ENCODE measurements around the gene C3orf80.

The C3orf80 gene

DNA sequence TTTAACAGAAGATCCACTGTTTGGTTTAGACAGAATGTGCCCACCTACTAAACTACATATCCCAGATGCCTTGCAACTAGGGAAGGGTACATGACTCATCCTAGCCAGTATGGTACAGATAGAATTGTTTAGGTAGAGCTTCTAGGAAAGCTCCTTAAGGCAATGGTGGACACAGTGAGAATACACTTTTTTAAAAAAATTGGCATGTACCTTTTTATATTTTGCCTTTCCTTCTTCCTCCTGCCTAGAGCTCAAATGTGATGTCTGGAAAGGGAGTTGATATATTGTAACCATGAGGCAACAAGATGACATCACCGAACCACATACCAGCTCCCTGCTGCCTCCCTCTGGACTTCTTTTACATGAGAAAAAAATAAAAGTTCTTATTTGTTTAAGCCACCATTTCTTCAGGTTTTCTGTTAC is 14.4 kb upstream of the C3orf80 start:
- DNase-seq (ENCODE audit: extremely low spot score), result no peak
- ChIA-PET POLR2A (no interaction called here), CTCF (interaction anchor here (0.7 to 3.1 kb wide), 15 partner anchors 9 to 207 kb away, joined by 3 to 13 read pairs (median 4); no protein-coding TSS in a partner anchor)
- TF ChIP-seq, protein P1, sequence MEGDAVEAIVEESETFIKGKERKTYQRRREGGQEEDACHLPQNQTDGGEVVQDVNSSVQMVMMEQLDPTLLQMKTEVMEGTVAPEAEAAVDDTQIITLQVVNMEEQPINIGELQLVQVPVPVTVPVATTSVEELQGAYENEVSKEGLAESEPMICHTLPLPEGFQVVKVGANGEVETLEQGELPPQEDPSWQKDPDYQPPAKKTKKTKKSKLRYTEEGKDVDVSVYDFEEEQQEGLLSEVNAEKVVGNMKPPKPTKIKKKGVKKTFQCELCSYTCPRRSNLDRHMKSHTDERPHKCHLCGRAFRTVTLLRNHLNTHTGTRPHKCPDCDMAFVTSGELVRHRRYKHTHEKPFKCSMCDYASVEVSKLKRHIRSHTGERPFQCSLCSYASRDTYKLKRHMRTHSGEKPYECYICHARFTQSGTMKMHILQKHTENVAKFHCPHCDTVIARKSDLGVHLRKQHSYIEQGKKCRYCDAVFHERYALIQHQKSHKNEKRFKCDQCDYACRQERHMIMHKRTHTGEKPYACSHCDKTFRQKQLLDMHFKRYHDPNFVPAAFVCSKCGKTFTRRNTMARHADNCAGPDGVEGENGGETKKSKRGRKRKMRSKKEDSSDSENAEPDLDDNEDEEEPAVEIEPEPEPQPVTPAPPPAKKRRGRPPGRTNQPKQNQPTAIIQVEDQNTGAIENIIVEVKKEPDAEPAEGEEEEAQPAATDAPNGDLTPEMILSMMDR (IDR thresholded peaks at IDR 0.05; ENCODE audit: control extremely low read depth, extremely low read depth, low read depth, missing control alignments), result no peak

DNA sequence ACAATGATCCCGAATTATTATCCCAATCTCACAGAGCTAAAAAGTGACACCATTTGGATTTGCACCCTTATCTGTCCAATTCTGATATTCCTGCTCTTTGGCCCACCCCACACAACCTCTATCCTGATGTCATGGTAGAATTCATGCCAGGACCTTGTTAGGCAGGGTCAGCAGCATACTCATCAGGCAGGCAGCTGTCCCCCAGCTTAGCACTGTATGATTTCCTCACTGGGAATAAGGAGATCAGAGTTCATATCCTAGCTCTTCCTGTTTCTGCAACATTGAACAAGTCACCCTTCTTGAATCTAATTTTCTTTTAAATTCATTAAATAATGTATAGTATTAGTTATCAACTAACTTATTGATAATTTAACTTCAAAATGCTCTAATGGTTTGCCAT is 12.0 kb upstream of the C3orf80 start:
- DNase-seq (ENCODE audit: extremely low spot score), result no peak
- CTCF ChIA-PET, result interaction anchor here (1.1 kb wide), 1 partner anchor 12 kb away, joined by 5 read pairs; the partner anchor contains the start of gene C3orf80
- TF ChIP-seq, protein P1 (IDR thresholded peaks at IDR 0.05; ENCODE audit: control extremely low read depth, extremely low read depth, low read depth, missing control alignments), result no peak
- POLR2A ChIA-PET, result no interaction called here

- TF ChIP-seq, protein P1 (IDR thresholded peaks at IDR 0.05; ENCODE audit: control extremely low read depth, extremely low read depth, low read depth, missing control alignments), result no peak
- ChIA-PET CTCF (interaction anchor here (0.9 to 1.6 kb wide), 3 partner anchors 17 to 223 kb away, joined by 3 to 5 read pairs (median 3); no protein-coding TSS in a partner anchor), POLR2A (no interaction called here)
- no peak for DNase-seq (ENCODE audit: extremely low spot score)
Measured at GRCh38 chr3:160217675-160218074, 7.5 kb upstream of the C3orf80 start.

GRCh38 chr3:160218136-160218535 is 7.1 kb upstream of the C3orf80 start:
- CTCF ChIA-PET, result interaction anchor here (0.9 to 1.6 kb wide), 4 partner anchors 16 to 223 kb away, joined by 3 to 5 read pairs (median 3); no protein-coding TSS in a partner anchor
- POLR2A ChIA-PET, result no interaction called here
- TF ChIP-seq, protein P1 (IDR thresholded peaks at IDR 0.05; ENCODE audit: control extremely low read depth, extremely low read depth, low read depth, missing control alignments), result no peak
- DNase-seq (ENCODE audit: extremely low spot score), result no peak

- DNase-seq (ENCODE audit: extremely low spot score), result no peak
- TF ChIP-seq, protein P1 (IDR thresholded peaks at IDR 0.05; ENCODE audit: control extremely low read depth, extremely low read depth, low read depth, missing control alignments), result no peak
- POLR2A ChIA-PET, result no interaction called here
- CTCF ChIA-PET, result interaction anchor here (1.4 to 1.9 kb wide), 4 partner anchors 9 to 57 kb away, joined by 4 to 7 read pairs (median 6); no protein-coding TSS in a partner anchor
Measured at GRCh38 chr3:160220038-160220437, 5.2 kb upstream of the C3orf80 start.

DNA sequence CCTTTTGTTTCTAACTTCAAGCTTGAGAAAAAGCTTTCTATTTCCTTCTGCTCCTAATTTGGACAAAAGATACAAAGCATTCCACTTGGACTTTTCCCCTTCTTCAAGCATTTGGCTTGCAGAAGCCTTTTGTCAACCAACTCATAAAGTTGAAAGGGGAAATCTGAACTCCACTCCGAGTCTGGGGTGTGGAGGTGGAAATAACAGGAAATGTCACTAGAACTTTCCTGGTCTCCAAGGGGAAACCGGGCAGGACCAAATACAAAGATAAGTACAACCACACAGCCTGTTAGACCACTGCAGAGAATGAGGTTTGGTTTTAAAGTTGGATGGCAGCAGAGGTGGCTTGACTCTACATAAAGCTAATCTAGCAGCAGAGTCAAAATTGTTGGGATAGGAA is 4.2 kb upstream of the C3orf80 start:
- CTCF ChIA-PET, result interaction anchor here (1.4 to 1.9 kb wide), 2 partner anchors 11 to 24 kb away, joined by 4 to 7 read pairs; no protein-coding TSS in a partner anchor
- POLR2A ChIA-PET, result no interaction called here
- no peak for DNase-seq (ENCODE audit: extremely low spot score)
- TF ChIP-seq, protein P1 (IDR thresholded peaks at IDR 0.05; ENCODE audit: control extremely low read depth, extremely low read depth, low read depth, missing control alignments), result no peak
